Activated CD8-positive, alpha-beta memory T cell treated with anti-CD3 and anti-CD28 coated beads, Interleukin-2, amount 50 U/mL, for 1 hour (primary cell): ENCODE results near the gene IDH3A.

ENCODE experiments used
- DNase-seq: peaks from one replicate; pipeline ENCODE4 v3.0.0-alpha.2; 2020; ENCODE audit errors: extremely low read depth

Gene IDH3A

GRCh38 chr15:78149068-78149804 is at the start of gene IDH3A:
IDH3A (plus strand) TSS chr15:78149362; CDS start chr15:78149404, 42 bp downstream.
- peak; percentile 99 for DNase-seq

DNA sequence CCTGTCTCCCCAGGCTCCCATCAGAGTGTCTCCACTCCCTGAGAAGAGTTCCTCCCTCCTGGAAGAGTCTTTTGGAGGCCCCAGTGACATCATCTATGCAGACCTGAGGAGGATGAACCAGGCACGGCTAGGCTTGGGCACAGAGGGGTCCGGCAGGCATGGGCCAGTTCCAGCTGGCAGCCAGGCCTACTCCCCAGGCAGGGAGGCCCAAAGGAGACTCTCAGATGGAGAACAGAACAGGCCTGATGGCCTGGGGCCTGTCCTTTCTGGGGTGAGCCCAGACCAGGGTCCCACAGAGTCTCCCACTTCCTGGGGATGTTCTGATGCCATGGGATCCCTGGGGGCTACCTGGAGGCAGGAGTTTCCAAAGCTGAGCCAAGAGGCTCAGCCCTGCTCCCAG is 48.3 kb upstream of the IDH3A start:
- no peak for DNase-seq

DNA sequence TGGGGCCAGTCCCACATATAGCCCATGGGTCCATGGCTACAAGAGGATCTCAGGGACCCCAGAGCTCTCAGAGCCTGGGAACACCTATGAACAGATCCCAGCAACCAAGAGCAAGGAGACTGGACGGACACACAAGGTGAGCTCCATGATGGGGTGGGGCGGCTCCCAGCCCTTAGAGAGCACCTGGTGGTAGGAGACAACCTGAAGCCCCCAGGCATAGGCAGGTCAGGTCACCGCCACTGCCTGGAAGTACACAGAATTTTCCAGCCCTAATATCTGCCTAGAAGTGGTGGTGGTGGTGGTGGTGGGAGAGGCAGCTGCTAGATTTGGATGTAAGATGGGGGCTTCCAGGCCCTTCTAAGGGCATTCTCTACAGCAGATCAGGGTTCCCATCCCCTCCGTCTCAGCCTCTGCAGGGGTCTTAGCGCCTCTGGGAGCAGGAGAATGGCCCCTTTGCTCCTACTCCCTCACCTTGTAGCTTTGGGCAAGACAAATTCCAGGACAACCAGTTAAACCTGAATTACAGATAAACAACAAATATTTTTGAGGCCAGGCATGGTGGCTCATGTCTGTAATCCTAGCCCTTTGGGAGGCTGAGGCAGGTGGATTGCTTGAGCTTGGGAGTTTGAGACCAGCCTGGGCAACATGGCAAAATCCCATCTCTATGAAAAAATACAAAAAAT is 47.6 kb upstream of the IDH3A start:
- DNase-seq = no peak

- DNase-seq = no peak
Measured at GRCh38 chr15:78102211-78102610, 47.0 kb upstream of the IDH3A start.

GRCh38 chr15:78102741-78103140 is 46.4 kb upstream of the IDH3A start:
- no peak for DNase-seq

- DNase-seq = peak; percentile 20
Measured at GRCh38 chr15:78103406-78104118, 45.6 kb upstream of the IDH3A start.

- no peak for DNase-seq
Measured at GRCh38 chr15:78104119-78104479, 45.1 kb upstream of the IDH3A start.

DNA sequence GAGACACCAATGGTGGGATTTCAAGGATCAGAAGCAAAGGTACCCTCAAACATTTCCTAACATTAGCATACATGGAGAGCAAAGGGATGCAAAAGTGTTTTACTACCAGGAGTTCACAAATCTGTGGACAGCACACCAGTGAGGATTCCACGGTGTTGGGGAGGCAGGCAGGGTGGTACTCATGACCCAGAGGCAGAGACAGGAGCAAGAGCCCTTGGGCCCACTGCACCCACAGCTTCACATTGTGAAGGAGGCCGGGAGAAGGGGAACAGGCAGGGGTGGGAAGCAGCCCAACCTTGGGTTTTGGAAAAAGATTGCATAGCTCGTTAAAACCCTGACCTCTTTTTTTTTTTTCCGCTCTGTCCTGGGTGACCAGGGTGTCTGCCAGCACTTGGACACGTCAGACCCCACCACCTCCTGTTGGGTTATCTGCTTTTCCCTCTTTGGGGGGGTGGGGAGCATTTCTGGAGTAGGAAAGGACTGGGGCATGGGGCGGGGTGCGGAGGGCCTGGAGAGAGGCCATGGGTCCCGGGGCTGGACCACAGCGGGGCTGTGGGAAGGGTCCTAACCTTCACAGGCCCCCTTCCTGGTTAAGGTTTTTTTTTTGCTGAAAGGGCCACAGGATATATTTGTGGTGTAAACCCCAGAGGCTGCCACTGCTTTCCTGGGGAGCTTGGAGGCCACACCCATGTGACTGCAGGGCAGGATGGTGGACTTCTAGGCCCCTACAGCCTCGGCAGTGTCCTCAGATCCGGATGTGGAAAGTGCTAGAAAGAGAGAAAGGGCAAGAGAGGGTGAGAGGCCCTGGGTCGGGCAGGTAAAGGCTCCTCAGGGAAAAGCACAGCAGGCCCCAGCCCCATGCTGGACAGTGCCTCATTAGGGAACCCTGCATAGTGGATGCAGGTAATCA is 44.3 kb upstream of the IDH3A start:
- no peak for DNase-seq

GRCh38 chr15:78105476-78106241 is 43.5 kb upstream of the IDH3A start:
- DNase-seq = no peak

GRCh38 chr15:78107471-78107870 is 41.7 kb upstream of the IDH3A start:
- DNase-seq = no peak

- DNase-seq = peak; percentile 60
Measured at GRCh38 chr15:78108300-78109084, 40.7 kb upstream of the IDH3A start.

- DNase-seq = no peak
Measured at GRCh38 chr15:78109156-78109555, 40.0 kb upstream of the IDH3A start.

- no peak for DNase-seq
Measured at GRCh38 chr15:78110096-78110495, 39.1 kb upstream of the IDH3A start.

GRCh38 chr15:78110916-78111475 is 38.2 kb upstream of the IDH3A start:
- no peak for DNase-seq

DNA sequence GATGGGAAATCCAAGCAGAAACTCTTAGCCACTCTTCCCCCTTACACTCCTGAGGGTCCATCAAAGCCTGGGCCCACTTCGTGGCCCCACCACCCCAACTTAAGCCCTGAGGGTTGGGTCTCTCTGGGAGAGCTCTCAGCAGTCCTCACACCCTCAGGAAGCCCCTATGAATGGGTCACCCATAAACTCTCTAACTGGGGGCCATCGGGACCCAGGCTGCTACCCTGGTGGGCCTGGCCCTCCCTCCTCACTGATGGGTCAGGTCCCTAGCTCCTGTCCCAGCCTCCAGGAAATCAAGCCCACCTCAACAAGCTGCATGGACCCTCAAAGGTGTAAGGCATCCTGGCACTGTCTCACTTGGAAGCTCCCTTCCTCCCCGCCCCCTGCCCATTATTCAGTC is 37.4 kb upstream of the IDH3A start:
- DNase-seq = no peak

DNA sequence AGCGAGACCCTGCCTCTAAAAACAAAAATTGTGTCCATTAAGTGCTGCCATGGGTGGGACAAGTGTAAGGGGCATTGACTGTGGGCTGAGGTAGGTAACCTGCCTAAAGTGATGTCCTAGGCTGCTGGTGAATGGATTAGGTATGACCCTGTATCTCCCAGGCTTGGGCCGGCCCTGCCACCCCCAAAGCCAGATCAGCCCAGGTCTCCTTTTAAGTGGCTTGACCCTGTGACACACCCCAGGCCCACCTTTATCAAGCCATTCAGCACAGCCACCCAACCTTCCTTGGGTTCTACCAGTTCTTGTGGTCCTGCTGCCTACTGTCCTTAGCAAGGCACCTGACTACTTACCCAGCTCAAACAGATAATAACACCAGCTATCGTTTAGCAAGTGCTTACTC is 36.6 kb upstream of the IDH3A start:
- no peak for DNase-seq

- no peak for DNase-seq
Measured at GRCh38 chr15:78120523-78120922, 28.6 kb upstream of the IDH3A start.

GRCh38 chr15:78125267-78125666 is 23.9 kb upstream of the IDH3A start:
- DNase-seq = no peak

DNA sequence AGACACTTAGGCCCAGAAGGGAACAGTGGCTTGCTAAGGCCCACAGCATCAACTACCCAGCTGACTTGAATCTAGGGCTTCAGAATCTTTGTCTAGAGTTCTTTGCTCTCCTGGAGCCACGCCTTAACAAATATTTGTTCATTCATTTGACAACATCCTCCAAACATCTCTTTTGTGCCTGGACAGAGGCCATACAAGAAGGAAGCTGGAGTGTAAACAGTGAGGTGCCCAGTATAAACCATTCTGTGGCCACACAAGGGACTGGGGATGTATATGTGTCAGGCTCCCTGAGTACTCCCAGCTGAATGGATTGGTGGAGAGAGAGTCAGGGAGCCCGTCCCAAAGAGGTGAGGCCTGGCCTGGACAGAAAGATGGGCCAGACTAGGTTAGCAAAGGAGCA is 21.3 kb upstream of the IDH3A start:
- DNase-seq = no peak
